Fibroblast of peridontal ligament (primary cell): ENCODE data around the gene HP1BP3.
A peak's percentile ranks its signal among the peaks of the same experiment; 100 is the strongest.

Experiments used
- DNase-seq: peaks from one replicate; pipeline ENCODE4 v3.0.0-alpha.2; 2010; ENCODE audit errors: extremely low read depth

HP1BP3 gene

DNA sequence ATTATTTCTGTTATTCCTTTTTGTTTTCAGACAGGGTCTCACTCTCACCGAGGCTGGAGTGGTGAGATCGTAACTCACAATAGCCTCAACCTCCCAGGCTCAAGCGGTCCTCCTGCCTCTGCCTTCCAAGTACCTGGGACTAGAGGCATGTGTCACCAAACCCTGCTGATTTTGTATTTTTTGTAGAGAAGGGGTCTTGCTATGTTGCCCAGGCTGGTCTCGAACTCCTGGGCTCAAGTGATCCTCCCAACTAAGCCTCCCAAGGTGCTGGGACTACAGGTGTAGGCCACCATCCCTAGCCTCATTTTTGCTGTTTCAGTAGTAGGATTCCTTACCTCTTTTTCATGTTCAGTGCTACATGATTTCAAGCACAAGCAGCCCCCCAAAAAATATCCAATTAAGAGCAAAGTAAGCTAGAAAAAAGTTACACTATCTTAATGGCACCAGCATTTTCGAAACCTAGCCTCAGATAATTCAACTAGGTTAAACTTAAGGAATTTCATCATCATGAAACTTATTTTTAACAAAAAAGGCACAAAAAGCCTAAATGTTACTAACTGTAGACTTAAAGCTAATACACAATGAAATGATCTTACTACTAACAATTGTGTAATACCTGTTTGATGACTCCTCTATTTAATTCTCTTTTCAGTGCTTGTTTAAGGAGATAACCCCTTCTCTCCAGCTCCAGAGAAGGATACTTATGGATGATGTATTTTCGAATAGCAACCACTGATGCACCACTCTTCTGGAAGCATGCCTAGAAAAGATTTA lies 16.6 kb downstream of the HP1BP3 start:
- no peak for DNase-seq

DNA sequence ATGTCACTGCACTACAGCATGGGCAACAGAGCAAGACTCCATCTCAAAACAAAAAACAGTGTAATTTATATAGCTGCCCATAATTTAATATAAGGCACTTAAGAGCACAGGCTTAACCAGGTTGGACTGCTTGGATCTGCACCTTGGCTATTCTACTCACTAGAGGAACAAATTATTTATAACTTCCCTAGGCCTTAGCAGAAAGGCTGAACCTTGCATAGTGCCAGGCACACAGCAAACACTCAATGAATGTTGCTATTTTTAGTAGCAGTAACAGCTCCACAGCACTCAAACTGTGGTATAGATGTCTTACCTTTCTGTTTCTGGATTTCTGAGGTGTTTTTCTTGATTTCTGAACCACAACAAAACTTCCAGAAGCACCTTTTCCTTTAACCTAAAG lies 19.8 kb downstream of the HP1BP3 start:
- no peak for DNase-seq

- no peak for DNase-seq
These were observed 23.7 kb downstream of the HP1BP3 start for GRCh38 chr1:20763417-20763816.

GRCh38 chr1:20760322-20760721 lies 26.8 kb downstream of the HP1BP3 start:
- DNase-seq, result no peak

DNA sequence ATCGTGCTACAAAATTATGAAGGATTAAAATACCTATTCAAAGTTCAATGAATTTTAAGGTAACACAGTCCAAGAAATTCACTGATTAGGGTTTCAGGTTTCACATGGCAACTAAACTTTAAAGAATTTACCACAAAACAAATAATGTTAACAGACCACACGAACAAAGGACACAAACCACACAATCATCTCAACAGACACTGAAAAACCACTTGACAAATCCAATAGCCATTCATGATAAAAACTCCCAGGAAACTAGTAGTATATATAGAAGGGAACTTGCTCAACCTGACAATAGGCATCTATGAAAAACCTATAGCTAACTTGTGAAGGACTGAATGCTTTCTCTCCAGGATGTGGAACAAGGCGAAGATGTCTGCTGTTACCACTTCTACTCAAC lies 33.5 kb downstream of the HP1BP3 start:
- peak; percentile 44 for DNase-seq

DNA sequence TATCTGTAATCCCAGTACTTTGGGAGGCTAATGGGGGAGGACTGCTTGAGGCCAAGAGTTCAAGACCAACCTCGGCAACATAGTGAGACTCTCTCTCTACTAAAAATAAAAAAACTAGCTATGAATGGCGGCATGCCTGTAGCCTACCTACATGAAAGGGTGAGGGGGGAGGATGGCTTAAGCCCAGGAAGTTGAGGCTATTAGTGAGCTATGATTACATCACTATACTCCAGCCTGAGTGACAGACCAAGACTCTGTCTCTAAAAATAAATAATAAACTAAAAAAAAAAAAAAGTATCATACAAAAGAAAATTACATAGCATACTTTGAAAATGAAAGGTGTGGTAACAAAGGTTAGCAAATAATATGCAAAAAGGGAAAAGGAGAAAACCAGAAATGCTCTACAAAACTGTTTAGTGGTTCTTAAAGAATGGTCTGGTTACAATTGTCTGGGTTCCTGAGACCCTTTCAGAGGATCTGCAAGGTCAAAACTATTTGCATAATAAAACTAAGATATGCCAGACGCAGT lies 35.6 kb downstream of the HP1BP3 start:
- no peak for DNase-seq

DNA sequence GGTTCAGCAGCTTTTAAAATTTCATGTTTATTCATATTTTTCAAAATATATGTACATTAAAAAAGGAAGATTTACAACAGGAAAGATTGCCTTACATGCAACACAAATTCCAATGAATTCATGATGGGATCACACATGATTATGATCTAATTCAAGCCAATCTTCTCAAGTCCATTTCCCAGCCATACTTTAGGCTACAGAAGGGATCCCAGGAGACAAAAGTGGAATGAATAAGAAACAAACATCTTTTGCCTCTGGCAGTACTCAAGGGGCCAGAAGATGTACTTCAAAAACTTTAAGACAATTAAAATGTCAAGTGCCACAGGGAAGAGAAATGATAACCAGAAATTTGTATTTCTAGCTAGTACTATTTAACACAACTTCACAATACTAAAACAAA lies 44.4 kb downstream of the HP1BP3 start:
- peak; percentile 77 for DNase-seq

DNA sequence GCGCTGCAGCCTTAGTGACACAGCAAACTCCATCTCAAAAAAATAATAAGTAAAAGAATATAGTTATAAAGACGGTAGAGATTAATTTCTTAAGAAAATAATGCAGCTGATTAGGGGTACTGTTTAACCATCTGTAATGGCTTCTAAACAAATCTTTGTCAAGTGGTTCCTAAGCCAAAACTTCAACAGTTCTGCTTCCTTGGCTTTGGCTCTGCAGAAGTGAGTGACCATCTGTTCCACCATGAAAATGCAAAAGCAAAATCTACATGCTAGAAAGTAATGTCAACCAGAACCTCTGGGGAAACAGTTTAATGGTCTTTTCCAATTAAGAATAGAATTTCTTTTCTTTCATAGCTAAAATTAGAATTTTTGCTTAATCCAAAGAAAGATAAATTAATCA lies 46.3 kb downstream of the HP1BP3 start:
- DNase-seq, result no peak

DNA sequence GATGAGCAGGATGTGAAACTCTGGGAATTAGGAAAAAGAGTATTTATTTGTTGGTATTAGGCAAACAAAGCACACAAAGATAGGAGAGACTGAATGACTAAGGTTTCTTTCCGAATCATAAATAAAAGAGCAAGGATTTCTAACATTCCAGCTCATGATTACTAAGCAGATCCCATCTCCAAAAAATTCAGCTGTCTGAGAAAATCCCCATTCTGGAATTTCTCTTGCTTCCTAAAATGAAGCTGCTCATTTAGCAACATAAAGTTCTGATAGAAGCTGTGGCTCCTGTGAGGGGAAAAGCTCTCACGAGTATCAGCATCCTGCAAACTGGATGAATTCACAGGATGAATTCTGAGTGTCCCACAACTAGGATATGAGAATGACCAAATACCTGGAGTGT lies 47.9 kb downstream of the HP1BP3 start:
- peak; percentile 80 for DNase-seq

GRCh38 chr1:20735581-20736111 lies 51.5 kb downstream of the HP1BP3 start:
- DNase-seq, result no peak

DNA sequence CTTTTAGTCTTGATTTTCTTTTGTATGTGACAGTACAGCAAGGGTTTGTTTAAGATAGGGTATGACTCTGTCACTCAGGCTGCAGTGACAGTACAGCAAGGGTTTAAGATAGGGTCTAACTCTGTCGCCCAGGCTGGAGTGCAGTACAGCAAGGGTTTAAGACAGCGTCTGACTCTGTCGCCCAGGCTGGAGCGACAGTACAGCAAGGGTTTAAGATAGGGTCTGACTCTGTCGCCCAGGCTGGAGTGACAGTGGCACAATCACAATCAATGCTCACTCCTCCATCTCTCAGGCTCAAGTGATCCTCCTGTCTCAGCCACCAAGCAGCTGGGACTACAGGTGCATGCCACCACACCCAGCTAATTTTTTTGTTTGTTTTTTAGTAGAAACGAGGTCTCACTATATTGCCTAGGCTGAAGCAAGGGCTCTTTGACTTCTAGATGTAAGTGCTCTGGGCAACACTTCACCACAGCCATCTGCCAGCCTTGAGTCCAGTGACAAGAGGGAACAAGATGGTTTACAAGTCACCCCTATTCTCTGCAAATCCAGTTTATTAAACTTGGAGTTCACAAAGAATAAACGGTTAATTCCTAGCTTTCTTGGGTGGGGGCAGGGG lies 53.6 kb downstream of the HP1BP3 start:
- peak; percentile 18 for DNase-seq

DNA sequence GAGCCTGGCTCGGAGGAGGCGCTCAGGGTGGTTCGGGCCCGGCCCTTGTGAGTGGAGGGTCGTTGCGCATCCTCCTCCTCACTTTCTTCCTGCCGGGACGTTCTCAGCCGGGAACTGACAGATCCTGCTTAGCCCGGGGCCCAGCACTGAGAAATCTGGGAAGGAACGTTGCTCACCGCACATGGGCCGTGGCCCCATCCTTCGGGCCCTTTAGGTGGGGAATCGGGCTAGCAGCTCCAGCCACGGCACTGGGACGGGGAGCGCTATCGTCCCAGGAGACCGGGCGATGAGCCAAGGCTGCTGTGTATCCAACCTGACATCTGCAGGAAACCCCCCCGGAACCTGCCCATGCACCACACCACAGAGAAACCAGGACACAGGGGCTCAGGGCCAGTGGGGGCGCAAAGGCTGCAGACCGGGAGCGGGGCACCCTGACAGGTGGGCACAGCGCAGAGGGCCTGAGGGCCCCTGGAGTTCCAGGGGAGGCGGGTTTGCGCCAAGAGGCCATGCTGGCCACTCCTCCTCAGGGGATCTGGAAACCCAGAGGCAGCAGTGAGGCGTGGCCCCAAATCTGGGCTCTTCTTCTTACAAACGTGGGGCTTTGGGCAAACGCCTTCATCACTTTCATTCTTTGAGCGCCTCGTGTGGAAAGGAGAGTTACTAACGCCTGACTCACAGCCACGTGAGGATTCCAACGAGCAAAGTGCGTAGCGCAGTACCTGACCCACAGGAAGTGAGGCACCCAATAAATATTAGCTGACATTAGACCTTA lies 54.3 kb downstream of the HP1BP3 start, which contains the start of gene SH2D5:
SH2D5 (minus strand) TSS at position 116 of the 772 bp plus-strand sequence. CDS start 4,659 bp downstream, outside the sequence.
- DNase-seq, result peak; percentile 93

- DNase-seq, result peak; percentile 40
These were observed 55.0 kb downstream of the HP1BP3 start for GRCh38 chr1:20732071-20732587.

- no peak for DNase-seq
These were observed 55.8 kb downstream of the HP1BP3 start for GRCh38 chr1:20731057-20731991.

- DNase-seq, result no peak
These were observed 56.4 kb downstream of the HP1BP3 start for GRCh38 chr1:20730690-20731056.

DNA sequence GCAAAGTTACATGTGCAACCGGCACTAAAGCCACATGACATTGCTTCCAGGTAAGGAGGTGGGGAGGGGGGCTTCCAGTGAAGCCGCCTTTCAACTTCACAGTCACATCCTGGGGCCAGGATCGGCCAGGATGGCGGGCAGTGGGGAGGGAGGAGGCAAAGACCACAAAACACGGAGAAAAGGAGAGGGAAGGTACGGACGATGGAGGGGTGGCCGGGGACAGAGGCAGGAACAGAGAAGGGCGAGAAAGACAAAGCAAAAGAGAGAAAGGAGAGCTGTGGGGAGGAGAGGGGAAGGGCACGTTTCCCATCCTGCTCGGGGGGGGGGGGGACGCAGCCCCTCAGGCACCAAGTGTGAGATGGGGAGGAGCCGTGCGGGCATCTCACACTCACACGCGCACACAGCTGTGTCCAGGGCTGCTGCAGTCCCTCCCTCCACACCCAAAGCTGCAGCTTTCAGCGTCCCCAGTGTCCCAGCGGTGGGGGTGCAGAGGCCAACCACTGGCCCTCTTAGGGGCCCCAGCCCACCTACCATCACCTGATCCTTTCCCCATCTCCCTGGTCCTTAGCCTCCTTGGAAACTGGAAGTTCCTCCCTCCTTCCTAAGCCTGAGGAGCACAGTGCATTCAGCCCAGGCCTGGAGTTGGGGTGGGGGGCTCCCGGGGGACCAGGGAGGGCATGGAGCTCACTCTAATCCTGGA lies 57.0 kb downstream of the HP1BP3 start:
- no peak for DNase-seq

DNA sequence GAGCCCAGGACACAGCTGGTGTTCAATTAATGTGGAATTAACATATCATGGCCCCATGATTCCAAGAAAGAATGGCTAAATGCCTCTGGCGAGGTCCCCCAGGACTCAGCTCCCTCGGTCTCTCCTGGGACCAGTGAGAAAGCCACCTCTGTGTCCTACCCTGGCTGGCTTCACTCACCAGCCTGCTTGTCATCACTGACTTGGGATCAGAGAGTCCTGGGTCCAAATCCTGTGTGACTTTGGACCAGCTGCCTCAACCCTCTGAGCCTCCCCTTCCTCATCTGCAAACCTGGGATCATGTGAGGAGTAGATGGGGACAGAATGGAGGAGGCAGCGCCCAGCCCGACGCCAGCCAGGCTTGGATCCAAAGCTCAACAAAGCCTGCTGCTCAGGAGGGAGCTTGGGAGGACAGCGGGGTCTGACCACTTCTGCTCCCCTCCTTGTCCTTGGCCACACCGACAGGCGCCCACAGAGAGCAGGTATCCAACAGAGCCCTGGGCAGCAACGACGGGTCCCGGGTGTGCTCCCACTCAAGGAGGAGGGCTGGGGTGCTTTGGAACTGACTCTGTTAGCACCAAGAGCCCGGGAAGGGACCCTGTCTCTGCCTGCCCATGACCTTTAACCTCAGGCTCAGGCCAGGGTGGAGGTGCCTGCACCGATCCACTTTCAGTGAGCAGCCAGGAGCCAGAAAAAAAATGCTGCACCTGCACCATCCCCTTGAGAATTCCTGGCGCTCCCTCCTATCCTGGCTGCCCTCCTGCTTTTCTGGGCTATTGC lies 57.8 kb downstream of the HP1BP3 start:
- no peak for DNase-seq

DNA sequence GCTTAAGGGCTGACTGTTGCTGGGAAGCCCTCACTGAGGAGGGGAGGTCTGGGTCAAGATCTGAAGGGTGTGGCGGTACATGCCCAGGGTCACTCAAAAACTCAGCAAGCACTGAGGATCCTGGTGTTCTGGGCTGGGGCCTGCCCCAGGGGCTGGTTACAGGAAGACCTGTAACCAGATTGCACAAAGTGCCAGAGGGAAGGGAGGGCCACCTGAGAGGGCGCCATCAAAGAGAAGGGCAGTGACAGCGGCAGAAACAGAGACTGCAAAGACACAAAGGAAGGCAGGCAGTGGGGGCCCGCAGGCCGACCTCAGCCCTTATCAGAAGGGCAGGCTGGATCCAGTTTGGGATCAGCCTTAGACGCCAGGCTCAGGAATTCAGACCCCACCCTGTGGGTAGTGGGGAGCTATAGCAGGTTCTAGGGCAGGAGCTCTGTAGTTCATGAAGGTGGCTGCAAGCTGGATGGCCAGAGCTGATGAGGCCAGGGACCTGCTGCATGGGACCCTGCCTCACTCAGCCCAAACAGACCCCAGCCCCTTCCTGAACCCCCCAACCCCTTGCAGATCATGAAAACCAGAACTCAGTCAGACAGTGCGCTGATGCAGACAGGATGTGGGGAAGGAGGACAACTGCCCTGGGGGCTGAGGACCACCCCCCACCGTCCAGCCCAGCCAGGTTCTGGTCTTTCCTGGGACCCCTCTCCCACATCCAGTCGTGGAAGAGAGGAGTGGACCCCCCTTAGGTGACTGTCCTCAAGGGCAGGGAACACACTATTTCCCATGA lies 58.5 kb downstream of the HP1BP3 start:
- no peak for DNase-seq
